ENCODE results near the gene SHROOM3.

- TF ChIP-seq, protein P1, sequence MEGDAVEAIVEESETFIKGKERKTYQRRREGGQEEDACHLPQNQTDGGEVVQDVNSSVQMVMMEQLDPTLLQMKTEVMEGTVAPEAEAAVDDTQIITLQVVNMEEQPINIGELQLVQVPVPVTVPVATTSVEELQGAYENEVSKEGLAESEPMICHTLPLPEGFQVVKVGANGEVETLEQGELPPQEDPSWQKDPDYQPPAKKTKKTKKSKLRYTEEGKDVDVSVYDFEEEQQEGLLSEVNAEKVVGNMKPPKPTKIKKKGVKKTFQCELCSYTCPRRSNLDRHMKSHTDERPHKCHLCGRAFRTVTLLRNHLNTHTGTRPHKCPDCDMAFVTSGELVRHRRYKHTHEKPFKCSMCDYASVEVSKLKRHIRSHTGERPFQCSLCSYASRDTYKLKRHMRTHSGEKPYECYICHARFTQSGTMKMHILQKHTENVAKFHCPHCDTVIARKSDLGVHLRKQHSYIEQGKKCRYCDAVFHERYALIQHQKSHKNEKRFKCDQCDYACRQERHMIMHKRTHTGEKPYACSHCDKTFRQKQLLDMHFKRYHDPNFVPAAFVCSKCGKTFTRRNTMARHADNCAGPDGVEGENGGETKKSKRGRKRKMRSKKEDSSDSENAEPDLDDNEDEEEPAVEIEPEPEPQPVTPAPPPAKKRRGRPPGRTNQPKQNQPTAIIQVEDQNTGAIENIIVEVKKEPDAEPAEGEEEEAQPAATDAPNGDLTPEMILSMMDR (conservative IDR thresholded peaks at IDR 0.05 in 1 of 2, IDR thresholded peaks at IDR 0.05 in 1 of 2; ENCODE audit: extremely low read depth in 1 of 2, insufficient read depth in 1 of 2, low read depth in 1 of 2, low read length in 2 of 2) = no peak
- TF ChIP-seq EZH2 (IDR thresholded peaks at IDR 0.05; ENCODE audit: borderline replicate concordance, low read length) = no peak
These were observed 371.7 kb downstream of the SHROOM3 start for GRCh38 chr4:76806757-76807156.

All from mammary epithelial cell (primary cell).